SK-N-MC (cell line): ENCODE data around the gene PFN4.
"Not testable (repeated sequence)": the region's sequence is repeated elsewhere in the genome, so short reads cannot be mapped to it uniquely, and the experiment has no call there.

Experiments
- DNase-seq: peaks from one replicate; pipeline ENCODE4 v3.0.0-alpha.2; 2011; ENCODE audit warnings: low read depth, low spot score
- H3K27ac ChIP-seq: fragments of 200-600 bp; sonication (generic); 2 replicates; pipeline ENCODE4 v1.5.1; 2016; ENCODE audit warnings: mixed run types
- H3K36me3 ChIP-seq: fragments of 200-600 bp; sonication (generic); 2 replicates; pipeline ENCODE4 v1.6.1; 2017; ENCODE audit warnings: antibody characterized with exemption, low read length, mixed read lengths; ENCODE audit not compliant: insufficient read depth
- H3K4me3 ChIP-seq: fragments of 200-600 bp; sonication (generic); 2 replicates; pipeline ENCODE4 v1.5.1; 2016
- H3K9ac ChIP-seq: fragments of 200-600 bp; sonication (generic); 2 replicates; pipeline ENCODE4 v1.8.0; 2017; ENCODE audit warnings: mixed run types, mixed read lengths; ENCODE audit not compliant: insufficient read length
- H3K9me3 ChIP-seq: fragments of 200-600 bp; sonication (generic); 2 replicates; pipeline ENCODE4 v1.6.1; 2017; ENCODE audit warnings: low read depth, mild to moderate bottlenecking, antibody characterized with exemption, low read length, moderate library complexity, mixed read lengths
- EZH2 ChIP-seq: fragments of 200-600 bp; sonication (generic); IDR thresholded peaks from one replicate; pipeline ENCODE4 v1.6.1; 2017; ENCODE audit warnings: antibody characterized with exemption
- FOXP2 ChIP-seq: optimal IDR thresholded peaks from 2 replicates; pipeline ENCODE3; 2011; ENCODE audit warnings: mild to moderate bottlenecking, moderate library complexity; ENCODE audit not compliant: insufficient read depth; ENCODE audit errors: extremely low read length, control extremely low read depth
- POLR2AphosphoS5 ChIP-seq: IDR thresholded peaks from 2 replicates; pipeline ENCODE4 v1.6.1; 2012; ENCODE audit warnings: mild to moderate bottlenecking, low read depth, low read length, borderline replicate concordance

Gene PFN4

DNA sequence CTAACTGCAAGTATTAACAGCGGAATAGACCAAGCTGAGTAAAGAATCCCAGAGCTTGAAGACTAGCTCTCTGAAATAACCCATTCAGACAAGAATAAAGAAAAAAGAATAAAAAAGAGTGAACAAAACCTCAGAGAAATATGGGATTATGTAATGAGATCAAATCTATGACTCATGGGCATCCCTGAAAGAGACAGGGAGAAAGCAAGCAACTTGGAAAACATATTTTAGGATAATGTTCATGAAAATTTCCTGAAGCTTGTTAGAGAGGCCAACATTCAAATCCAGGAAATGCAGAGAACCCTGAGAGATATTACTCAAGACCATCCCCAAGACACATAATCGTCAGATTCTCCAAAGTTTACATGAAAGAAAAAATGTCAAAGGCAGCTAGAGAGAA, 17.3 kb downstream of the PFN4 start:
- DNase-seq = no peak
- TF ChIP-seq FOXP2 (no peak), EZH2 (no peak), POLR2AphosphoS5 (no peak)
- H3K9ac ChIP-seq = no peak overlapping the region
- H3K4me3 ChIP-seq = no peak overlapping the region
- no peak overlapping the region for H3K27ac ChIP-seq
- H3K36me3 ChIP-seq = no peaks in the 10 kb centered on the region
- no peaks in the 10 kb centered on the region for H3K9me3 ChIP-seq

DNA sequence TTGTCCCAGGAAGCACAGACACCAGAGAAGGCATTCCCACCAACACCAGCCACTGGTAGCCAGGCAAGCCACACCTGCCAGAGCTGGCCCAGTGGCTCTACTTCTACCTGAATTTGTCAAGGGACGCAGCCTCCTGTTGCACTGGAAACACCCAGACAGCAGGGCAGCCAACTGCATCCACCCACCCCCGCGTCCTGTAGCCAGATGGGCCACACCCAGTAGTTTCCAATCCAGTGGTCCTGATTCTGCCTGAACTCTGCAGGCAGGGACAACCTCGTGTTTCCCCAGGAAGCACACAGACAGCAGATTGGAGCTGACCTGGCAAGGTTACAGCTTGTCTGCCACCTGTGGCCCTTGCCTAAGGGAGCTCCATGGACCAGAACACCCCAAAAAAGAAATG, 18.2 kb downstream of the PFN4 start:
- H3K9ac ChIP-seq = no peak overlapping the region

DNA sequence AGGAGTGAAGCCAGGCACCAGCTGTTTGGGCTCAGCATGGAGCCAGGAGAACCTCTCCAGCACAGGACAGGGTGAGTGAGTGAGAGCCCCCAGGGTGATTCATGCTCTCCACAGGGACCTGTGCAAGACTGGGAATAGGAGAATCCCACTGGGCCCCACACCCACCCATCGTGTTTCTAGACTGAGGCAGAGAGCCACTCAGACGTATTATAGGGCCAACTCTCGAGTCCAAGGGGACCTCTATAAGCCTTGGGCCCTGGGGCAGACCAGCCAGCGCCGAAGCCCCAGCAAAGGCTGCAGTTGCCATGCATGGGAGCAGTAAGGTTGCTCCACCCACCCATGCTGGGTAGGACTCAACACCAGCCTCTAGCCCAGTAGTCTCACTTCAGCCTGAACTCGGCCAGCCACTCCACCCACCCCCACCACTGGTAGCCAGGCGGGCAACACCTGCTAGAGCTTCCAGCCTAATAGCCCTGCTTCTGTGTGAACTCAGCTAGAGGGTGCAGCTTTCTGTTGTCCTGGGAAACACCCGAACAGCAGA, 19.0 kb downstream of the PFN4 start:
- Histone ChIP-seq H3K9me3 (no peaks in the 10 kb centered on the region), H3K36me3 (no peaks in the 10 kb centered on the region), H3K27ac (no peak overlapping the region), H3K4me3 (no peak overlapping the region), H3K9ac (no peak overlapping the region)
- DNase-seq = no peak
- TF ChIP-seq FOXP2 = no peak
- TF ChIP-seq EZH2 = no peak
- no peak for TF ChIP-seq POLR2AphosphoS5

More for the DNA sequence above, 18.2 kb downstream of the PFN4 start:
- no peak for DNase-seq
- no peak overlapping the region for H3K4me3 ChIP-seq
- no peaks in the 10 kb centered on the region for H3K36me3 ChIP-seq
- no peak overlapping the region for H3K27ac ChIP-seq
- TF ChIP-seq POLR2AphosphoS5 (no peak), EZH2 (no peak), FOXP2 (no peak)
- no peaks in the 10 kb centered on the region for H3K9me3 ChIP-seq

DNA sequence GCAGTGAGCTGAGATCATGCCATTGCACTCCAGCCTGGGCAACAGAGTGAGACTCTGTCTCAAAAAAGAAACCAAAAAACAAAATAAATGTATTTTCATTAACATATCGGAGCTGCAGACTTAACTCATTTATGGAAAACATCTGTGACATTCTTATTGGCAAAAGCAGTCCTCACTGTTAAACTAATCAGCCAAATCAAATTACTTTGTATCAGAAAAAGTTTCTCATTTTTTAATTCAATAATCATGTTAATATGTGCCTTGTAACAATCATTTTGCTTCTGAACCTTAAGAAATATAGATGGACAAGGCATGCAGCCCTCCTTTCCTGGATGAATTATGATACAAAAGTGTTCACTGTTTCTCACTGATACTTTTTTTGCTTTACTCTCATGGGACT, 20.5 kb downstream of the PFN4 start:
- no peak overlapping the region for H3K4me3 ChIP-seq
- DNase-seq = no peak
- no peaks in the 10 kb centered on the region for H3K36me3 ChIP-seq
- no peak overlapping the region for H3K27ac ChIP-seq
- H3K9me3 ChIP-seq = no peaks in the 10 kb centered on the region
- TF ChIP-seq EZH2 (no peak), FOXP2 (no peak), POLR2AphosphoS5 (no peak)
- no peak overlapping the region for H3K9ac ChIP-seq

DNA sequence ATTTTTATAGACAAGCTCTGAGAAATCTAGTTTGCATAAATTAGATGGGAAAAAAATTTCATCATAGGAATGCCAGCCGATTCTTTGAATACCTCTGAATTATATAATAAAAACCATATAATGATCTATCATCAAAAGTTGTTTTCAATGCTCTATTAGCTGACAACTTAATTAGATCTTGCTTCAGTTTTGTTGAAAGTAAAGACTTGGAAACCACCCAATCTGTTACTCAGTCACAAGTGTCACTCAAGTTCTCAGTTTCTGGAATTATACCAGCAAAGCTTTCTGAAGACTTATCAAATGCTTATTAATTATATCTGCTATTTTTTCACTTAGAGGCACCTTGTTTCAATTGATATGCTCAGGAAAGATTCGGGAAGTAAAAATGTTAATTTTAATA, 21.1 kb downstream of the PFN4 start:
- no peak overlapping the region for H3K4me3 ChIP-seq
- no peak overlapping the region for H3K9ac ChIP-seq
- TF ChIP-seq POLR2AphosphoS5 (no peak), EZH2 (no peak), FOXP2 (no peak)
- no peak overlapping the region for H3K27ac ChIP-seq
- DNase-seq = no peak
- H3K36me3 ChIP-seq = no peaks in the 10 kb centered on the region
- no peaks in the 10 kb centered on the region for H3K9me3 ChIP-seq

DNA sequence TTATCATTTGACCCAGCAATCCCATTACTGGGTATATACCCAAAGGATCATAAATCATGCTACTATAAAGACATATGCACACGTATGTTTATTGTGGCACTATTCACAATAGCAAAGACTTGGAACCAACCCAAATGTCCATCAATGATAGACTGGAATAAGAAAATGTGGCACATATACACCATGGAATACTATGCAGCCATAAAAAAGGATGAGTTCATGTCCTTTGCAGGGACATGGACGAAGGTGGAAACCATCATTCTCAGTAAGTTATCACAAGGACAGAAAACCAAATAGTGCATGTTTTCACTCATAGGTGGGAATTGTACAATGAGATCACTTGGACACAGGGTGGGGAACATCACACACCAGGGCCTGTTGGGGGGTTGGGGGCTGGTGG, 22.4 kb downstream of the PFN4 start:
- H3K36me3 ChIP-seq, H3K4me3 ChIP-seq, DNase-seq, H3K27ac ChIP-seq, H3K9me3 ChIP-seq, H3K9ac ChIP-seq: not testable (repeated sequence)

DNA sequence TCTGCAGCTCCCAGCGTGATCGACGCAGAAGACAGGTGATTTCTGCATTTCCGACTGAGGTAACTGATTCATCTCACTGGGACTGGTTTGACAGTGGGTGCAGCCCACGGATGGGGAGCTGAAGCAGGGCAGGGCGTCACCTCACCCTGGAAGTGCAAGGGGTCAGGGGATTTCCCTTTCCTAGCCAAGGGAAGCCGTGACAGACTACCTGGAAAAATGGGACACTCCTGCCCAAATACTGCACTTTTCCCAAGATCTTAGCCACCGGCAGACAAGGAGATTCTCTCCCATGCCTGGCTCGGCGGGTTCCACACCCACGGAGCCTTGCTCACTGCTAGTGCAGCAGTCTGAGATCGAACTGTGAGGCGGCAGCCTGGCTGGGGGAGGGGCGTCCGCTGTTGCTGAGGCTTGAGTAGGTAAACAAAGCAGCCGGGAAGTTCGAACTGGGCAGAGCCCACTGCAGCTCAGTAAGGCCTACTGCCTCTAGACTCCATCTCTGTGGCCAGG, 27.9 kb downstream of the PFN4 start:
- DNase-seq, H3K36me3 ChIP-seq, H3K9ac ChIP-seq: not testable (repeated sequence)

DNA sequence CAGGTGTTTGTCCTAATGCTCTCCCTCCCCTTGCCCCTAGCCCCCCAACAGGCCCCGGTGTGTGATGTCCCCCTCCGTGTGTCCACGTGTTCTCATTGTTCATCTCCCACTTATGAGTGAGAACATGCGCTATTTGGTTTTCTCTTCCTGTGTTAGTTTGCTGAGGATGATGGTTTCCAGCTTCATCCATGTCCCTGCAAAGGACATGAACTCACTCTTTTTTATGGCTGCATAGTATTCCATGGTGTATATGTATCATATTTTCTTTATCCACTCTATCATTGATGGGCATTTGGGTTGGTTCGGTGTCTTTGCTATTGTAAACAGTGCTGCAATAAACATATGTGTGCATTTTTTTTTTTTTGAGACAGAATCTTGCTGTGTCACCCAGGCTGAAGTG, 29.9 kb downstream of the PFN4 start:
- H3K27ac ChIP-seq, H3K9me3 ChIP-seq, H3K9ac ChIP-seq, DNase-seq, H3K36me3 ChIP-seq, H3K4me3 ChIP-seq: not testable (repeated sequence)

More for the DNA sequence above, 27.9 kb downstream of the PFN4 start:
- not testable (repeated sequence) for H3K9me3 ChIP-seq, H3K27ac ChIP-seq, H3K4me3 ChIP-seq

DNA sequence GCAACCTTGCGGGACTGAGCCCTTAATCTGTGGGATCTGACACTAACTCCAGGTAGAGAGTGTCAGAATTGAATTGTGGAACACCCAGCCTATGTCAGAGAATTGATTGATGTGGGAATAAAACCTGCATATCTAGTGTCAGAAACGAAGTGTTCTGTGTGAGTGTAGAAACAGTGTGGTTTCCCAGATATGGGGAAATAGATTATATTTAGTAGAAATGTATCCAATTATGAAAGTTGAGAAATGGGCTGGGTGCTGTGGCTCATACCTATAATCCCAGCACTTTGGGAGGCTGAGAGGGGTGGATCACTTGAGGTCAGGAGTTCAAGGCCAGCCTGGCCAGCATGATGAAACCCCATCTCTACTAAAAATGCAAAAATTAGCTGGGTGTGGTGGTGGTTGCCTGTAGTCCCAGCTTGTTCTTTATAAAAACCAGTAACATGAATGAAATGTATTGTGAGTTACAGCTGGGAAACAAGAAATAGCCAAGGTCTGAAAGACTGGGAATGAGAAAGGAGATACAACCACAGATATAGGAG, 34.2 kb downstream of the PFN4 start:
- no peak for DNase-seq
- H3K9ac ChIP-seq = no peak overlapping the region
- no peaks in the 10 kb centered on the region for H3K9me3 ChIP-seq
- H3K36me3 ChIP-seq = no peaks in the 10 kb centered on the region
- H3K4me3 ChIP-seq = no peak overlapping the region
- TF ChIP-seq EZH2 (no peak), POLR2AphosphoS5 (no peak), FOXP2 (no peak)
- no peak overlapping the region for H3K27ac ChIP-seq

DNA sequence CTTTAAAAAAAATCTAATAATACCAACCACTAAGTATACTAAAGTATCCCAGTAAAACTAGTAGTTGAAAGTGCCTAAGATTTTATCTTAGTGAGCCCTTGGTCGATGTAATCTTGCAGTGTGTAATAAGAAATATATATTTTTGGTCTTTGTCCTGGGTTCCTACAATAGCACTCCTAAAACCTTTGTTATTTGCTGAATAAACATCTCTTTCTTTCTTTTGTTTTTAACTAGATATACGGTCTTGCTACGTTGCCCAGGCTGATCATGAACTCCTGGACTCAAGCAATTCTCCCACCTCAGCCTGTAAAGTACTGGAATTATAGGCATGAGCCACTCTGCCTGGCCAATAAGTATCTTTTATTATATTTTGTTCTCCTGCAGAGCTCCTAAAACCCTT, 36.1 kb downstream of the PFN4 start:
- no peak overlapping the region for H3K9ac ChIP-seq
- H3K9me3 ChIP-seq = no peaks in the 10 kb centered on the region
- H3K4me3 ChIP-seq = no peak overlapping the region
- no peaks in the 10 kb centered on the region for H3K36me3 ChIP-seq
- no peak overlapping the region for H3K27ac ChIP-seq
- TF ChIP-seq EZH2 (no peak), POLR2AphosphoS5 (no peak), FOXP2 (no peak)
- DNase-seq = no peak
